Rectal smooth muscle tissue (tissue), 1 donor: ENCODE results near the gene SETD3.

Experiments
- H3K27ac ChIP-seq: one replicate; pipeline ENCODE4 v1.7.0; 2013; ENCODE audit warnings: low read depth, low read length, inconsistent platforms
- H3K27me3 ChIP-seq: one replicate; pipeline ENCODE4 v1.7.0; 2013; ENCODE audit warnings: low read length; ENCODE audit not compliant: control insufficient read depth, insufficient read depth
- H3K36me3 ChIP-seq: one replicate; pipeline ENCODE4 v1.7.0; 2013; ENCODE audit warnings: low read length; ENCODE audit not compliant: control insufficient read depth, insufficient read depth
- H3K4me1 ChIP-seq: one replicate; pipeline ENCODE4 v1.7.0; 2013; ENCODE audit warnings: low read length; ENCODE audit not compliant: control insufficient read depth, insufficient read depth
- H3K4me3 ChIP-seq: one replicate; pipeline ENCODE4 v1.7.0; 2013; ENCODE audit warnings: low read length
- H3K9ac ChIP-seq: one replicate; pipeline ENCODE4 v1.7.0; 2013; ENCODE audit warnings: low read length

SETD3 gene

DNA sequence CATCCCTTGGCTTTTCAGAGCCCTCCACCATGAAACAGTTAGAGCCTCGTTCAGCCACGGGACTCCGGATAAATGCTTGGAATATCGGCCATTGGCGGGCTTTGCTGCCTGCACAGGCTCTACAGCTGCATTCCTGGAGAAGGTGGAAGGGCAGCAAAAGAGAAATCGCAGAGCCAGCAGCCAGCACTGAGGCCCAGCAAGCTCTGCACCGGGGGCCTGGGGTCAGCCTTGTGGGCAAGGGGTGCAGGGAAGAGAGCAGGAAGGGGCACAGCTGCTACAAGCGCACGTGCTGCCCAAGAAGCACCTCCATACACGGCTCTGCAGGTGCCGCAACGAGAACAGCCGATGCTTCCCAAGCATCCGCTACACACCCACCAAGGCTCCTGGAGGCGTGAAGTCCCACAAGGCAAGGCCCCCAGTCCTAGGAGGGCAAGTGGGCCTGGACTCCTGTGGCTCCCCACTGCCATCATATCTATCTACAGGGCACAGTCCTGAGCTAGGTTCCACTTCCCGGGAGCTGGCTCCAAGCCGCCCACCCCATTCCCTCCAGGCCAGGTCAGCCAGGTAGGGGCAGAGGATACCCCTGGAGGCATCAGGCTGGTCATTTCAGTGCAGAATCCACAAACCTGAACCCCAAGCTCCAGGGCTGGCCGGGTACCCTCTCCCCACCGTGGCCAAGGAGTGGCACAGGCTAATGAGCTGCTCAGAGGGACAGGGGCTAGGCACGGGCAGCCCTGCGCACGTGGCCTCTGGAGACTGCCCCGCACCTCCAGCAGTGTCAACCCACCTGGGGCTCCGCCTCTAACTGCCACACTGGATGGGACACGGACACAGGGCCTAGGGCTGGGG is 40.7 kb upstream of the SETD3 start:
- Histone ChIP-seq H3K4me1 (peaks cover 32% of the 10 kb centered on the region), H3K36me3 (peaks cover 2% of the 10 kb centered on the region), H3K27ac (no peak overlapping the region), H3K4me3 (no peak overlapping the region), H3K27me3 (no peaks in the 10 kb centered on the region), H3K9ac (no peak overlapping the region)

DNA sequence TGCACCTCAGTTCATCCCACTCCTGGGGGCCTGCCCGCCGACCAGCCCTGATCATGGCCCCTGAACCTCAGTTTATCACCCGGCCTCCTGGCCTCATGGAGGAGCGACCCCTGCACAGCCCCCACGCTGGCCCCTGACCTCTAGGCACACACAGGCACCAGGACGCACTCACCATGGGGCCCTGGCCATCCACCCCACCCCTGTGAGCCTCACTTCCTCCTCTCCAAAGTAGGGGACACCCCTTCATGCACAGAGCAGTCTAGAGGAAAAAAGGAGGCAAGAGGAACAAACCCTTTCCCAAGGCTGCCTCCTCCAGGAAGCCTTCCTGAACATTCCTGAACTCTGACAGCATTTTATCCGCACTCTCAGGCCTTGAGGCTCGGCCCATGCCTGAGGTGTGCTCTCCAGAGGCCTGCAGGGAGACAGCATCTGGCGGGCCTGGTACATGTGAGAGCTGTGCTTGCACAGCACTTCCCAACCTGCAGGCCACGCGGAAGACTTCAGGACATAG is 40.0 kb upstream of the SETD3 start:
- peaks cover 32% of the 10 kb centered on the region for H3K4me1 ChIP-seq

DNA sequence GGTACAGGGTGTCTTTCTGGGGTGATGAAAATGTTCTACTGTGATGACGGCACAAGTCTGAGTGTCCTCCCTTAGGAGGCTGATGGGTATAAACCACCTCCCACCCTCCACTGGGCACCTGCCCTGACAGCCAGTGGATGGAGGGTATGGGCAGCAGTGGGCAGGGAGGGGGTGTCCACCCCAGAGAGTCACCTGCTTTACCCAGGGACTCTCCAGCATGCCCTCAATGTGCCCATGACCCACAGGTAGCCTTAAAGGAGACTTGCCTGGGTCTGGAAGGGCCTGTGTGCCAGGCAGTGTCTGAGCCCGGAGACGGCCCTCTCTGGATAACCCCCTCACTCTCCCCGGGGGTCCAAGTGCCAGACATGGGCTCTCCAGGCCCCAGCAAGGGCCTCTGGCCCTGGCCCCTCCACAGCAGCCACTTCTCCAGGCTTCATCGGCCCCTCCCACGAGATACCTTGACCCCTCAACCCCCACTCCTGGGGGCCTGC is 39.3 kb upstream of the SETD3 start:
- Histone ChIP-seq H3K9ac (no peak overlapping the region), H3K27ac (no peak overlapping the region), H3K36me3 (peaks cover 2% of the 10 kb centered on the region), H3K4me3 (no peak overlapping the region), H3K4me1 (peaks cover 28% of the 10 kb centered on the region), H3K27me3 (no peaks in the 10 kb centered on the region)

More for the DNA sequence above, 40.0 kb upstream of the SETD3 start:
- H3K27me3 ChIP-seq: no peaks in the 10 kb centered on the region
- no peak overlapping the region for H3K27ac ChIP-seq
- no peak overlapping the region for H3K9ac ChIP-seq
- H3K36me3 ChIP-seq: peaks cover 2% of the 10 kb centered on the region
- no peak overlapping the region for H3K4me3 ChIP-seq

DNA sequence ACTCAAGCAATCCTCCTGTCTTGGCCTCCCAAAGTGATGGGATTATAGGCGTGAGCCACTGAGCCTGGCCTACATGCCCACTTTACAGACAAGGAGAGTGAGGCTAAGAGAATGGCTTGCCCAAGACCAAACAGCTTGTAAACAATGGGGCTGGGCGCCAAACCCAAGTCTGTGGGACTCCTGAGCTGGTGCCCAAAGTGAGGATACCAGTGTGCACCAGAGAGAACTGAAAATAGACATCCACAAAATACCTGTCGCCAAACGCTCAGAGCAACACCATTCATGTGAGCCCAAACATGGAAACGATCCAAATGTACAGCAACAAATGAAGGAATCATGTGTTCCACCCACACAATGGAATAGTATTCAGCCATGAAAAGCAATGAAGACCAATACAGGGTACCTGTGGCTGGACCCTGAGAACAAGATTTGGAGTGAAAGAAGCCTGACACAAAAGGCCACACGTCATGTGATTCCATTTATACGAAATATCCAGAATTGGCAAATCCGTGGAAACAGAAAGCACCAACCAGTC is 38.8 kb upstream of the SETD3 start:
- H3K27ac ChIP-seq: no peak overlapping the region
- no peak overlapping the region for H3K9ac ChIP-seq
- peaks cover 22% of the 10 kb centered on the region for H3K4me1 ChIP-seq
- H3K36me3 ChIP-seq: peaks cover 4% of the 10 kb centered on the region
- H3K4me3 ChIP-seq: no peak overlapping the region
- H3K27me3 ChIP-seq: no peaks in the 10 kb centered on the region

DNA sequence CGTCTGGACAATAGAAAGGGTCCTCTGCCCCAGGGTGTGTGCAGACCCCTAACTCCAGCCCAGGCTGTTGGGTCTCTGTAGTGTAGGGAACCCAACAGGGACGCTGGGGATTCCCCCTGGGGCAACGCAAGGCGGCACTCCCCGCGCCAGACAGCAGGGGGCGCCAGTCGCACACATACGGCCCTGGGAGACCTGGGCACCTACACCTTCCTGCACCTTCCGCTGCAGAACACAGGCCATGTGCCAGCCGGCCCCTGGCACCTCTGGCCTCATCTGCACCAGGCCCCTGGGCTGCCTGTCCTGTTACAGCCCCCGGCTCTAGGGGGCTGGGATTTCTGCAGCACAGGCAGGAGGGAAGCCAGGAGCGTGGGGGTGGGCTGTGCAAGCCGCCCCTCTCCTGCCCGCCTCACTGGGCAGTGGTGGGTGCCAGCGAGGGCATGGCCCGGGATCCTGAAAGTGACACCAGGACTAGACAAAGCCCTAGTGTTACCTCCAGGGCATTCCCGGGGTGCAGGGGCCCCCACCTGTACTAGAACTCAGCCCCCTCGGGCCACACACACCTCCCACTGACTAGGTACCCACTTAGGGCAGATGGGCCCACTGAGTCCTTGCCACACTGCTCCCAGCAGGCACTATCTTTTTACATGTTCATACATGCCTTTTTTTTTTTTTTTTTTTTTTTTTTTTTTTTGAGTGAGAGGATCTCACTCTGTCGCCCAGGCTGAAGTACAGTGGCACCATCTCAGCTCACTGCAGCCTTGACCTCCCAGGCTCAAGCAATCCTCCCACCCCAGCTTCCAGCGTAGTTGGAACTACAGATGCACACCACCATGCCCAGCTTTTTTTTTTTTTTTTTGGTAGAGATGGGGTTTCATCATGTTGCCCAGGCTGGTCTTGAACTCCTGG is 38.0 kb upstream of the SETD3 start:
- no peak overlapping the region for H3K27ac ChIP-seq
- H3K4me3 ChIP-seq: no peak overlapping the region
- H3K27me3 ChIP-seq: no peaks in the 10 kb centered on the region
- peaks cover 10% of the 10 kb centered on the region for H3K36me3 ChIP-seq
- no peak overlapping the region for H3K9ac ChIP-seq
- peaks cover 18% of the 10 kb centered on the region for H3K4me1 ChIP-seq

DNA sequence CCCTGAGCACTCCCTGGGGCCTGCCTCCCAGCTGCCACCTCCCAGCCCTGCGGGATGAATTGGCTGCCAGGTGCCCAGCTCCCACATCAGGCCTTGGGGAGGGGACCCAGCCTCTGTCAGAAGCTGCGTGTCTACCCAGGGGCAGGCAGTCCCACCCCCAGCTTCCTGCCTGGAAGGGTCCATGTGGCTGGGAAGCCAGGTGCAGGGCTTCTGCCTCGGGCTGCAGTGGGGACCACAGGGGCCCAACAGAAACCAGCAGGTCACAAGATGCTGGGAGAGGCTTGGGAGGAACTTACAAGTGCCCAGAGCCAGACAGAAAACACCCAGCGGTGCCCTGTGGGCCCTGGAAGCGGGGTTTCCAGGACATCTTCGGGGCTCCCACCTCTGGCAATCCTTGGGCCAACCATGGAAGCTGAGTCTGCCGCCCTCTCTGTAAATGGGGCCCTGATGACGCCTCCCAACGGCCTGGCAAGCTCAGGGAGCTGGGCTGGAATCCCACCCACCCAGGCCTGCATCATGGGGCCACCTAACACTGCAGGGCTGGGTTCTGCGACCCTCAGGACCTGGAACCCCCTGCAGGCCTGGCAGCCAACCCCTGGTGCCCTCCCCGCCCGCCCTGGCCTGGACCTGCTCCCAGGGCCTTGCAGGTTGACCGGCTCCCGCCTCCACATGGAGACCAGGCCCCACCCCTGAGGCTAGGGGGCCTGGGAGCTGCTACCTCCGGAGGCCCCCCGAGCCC is 37.2 kb upstream of the SETD3 start:
- peaks cover 12% of the 10 kb centered on the region for H3K36me3 ChIP-seq
- H3K4me3 ChIP-seq: no peak overlapping the region
- H3K4me1 ChIP-seq: peaks cover 9% of the 10 kb centered on the region
- H3K9ac ChIP-seq: no peak overlapping the region
- no peak overlapping the region for H3K27ac ChIP-seq
- no peaks in the 10 kb centered on the region for H3K27me3 ChIP-seq

DNA sequence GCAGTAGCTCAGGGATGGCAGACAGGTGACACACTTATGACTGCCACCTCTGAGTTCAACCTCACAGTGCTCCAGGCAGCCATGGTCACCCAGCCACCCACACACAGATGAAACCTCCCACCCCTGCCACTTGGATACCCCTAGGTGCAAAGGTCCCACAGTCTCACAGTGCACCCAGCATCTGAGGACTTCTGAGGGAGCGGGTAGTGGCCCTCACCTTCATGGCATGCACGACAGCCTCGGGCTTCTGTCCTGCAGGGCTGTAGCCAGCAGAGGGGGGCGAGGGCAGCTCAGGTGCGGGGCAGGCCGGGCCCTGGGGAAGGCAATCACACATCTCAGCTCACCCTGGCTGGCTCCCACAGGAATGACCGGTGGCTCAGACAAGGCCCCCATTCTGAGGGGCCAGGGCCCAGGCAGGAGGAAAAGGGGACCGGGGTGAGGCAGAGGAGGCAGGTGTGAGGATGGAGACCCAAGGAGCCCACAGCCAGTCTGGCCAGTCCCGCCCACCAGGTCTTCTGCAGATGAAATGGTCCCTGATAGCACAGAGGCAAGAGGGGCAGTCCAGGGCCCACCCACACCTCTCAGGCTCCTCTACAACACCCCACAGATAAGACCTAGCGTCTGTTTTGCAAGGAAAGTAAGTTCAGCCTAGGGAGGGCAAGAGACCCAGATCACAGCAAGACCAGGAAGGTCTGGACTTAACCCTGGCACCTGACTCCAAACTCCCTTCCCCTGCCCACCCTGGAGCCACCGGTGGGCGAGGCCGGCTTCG is 36.4 kb upstream of the SETD3 start:
- H3K9ac ChIP-seq: no peak overlapping the region
- H3K4me3 ChIP-seq: no peak overlapping the region
- no peak overlapping the region for H3K27ac ChIP-seq
- H3K36me3 ChIP-seq: peaks cover 12% of the 10 kb centered on the region
- H3K27me3 ChIP-seq: no peaks in the 10 kb centered on the region
- H3K4me1 ChIP-seq: peaks cover 2% of the 10 kb centered on the region

DNA sequence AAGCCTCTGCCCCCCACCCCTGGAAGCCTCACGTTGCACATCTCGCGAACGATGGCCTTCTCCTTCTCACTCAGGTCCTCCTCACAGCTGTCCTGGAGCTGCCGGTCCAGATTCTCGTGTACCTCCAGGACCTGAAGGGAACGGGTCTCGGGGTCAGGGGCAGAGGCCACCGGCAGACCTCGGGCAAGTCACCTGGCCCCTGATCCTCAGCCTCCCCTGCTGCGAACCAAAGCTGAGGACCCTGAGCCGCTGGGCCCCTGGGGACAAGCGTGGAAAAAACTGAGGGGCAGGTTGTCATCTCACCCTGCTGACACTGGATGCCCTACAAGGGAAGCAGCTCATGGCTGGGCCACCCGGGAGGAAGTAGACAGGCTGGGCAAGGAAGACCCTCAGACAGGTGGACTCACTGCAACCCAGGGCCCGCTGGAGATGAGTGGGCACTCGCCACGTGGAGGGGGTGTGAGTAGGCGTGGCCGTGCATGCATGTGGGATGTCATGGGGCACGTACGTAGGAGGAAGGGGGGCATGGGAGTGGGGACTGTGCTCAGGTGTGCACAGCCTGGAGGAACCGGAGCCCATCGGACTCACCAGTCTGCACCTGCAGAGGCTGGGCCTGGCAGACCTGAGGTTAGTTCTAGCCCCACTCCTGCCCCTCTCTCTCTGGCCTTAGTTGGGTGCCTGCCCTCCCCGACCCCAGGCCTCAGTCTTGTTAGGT is 35.7 kb upstream of the SETD3 start:
- Histone ChIP-seq H3K4me3 (no peak overlapping the region), H3K27ac (no peak overlapping the region), H3K4me1 (peaks cover 7% of the 10 kb centered on the region), H3K36me3 (peaks cover 10% of the 10 kb centered on the region), H3K9ac (no peak overlapping the region), H3K27me3 (no peaks in the 10 kb centered on the region)

DNA sequence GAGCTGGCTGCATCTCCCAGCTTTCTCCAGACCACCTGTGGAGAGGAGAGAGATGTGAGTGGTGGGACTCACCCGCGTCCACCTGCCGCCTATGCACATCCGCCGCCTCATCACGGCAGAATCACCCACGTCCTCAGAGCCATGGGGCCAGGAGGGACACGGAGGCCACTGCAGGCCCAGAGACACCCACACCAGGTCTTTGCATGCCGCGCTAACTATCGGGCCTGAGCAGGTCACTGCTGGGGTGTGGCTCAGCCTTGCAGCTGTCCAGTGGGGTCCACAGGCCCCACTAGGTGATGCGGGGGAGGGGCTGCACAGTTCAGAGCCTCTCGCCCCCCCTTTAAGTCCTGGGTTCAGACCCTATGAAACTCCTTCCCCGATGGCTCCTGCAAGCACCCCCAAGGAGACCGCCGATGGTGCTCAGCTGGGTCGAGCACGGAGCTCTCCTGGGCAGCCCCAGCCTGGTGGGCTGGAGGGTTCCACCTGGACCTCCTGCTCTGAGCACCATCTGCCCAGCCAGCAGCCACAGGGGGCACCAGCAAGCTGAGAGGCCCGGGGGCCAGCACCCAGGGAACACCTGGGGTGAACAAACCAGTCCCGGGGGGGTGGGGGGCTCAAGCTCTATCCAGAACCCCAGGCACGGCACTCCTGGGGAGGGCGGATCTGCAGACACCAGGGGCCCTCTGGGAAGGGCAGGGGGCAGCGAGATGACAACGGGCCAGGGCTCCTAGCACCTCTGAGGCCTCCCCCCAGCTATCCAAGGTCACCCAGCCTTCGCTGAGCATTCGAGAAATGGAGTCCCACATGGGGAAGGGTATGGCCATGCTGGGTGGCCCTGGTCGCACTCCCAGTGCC is 34.9 kb upstream of the SETD3 start:
- Histone ChIP-seq H3K4me3 (no peak overlapping the region), H3K27ac (no peak overlapping the region), H3K27me3 (no peaks in the 10 kb centered on the region), H3K9ac (no peak overlapping the region), H3K36me3 (peaks cover 10% of the 10 kb centered on the region), H3K4me1 (peaks cover 12% of the 10 kb centered on the region)

DNA sequence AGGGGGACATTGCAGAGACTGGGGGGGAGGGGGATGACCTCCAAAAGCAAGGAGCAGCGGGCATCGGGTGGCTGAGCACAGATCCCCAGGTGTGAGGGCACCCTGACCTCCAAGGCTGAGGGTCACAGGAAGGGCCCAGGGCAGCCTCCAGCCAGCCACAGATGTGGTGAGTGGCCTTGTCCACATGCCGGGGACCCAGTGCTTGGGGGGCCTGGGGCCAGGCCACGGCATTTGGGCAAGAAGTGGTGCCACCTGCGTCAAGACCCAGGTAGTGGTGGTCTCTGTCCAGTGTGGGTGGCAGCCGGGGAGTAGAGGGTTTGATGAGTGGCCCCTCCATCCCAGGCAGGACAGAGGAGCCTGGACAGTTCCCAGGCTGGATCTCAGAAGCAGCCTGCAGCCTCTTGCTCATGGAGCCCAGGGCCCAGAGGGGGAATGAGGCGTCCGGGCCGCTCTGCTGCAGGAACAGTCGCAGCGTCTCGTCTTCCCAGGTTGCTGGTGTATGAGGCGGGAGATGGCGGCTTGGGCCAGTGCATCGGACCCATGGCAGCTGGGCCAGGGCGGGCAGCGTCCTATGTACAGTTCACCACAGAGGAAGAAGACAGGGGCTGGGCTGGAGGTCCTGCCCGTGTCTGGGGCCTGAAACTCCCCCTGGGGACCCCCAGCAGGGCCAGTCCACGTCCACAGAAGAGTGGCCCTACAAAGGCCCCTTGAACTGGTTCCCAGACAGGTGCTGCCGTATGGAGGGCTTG is 34.1 kb upstream of the SETD3 start:
- no peak overlapping the region for H3K9ac ChIP-seq
- H3K27me3 ChIP-seq: no peaks in the 10 kb centered on the region
- H3K4me1 ChIP-seq: peaks cover 12% of the 10 kb centered on the region
- no peak overlapping the region for H3K4me3 ChIP-seq
- H3K27ac ChIP-seq: no peak overlapping the region
- peaks cover 10% of the 10 kb centered on the region for H3K36me3 ChIP-seq
